ENCODE data around the gene AFDN. TPM values are rescaled to one million over a fixed set of nuclear protein-coding genes. Genes with fewer than 3 reads are reported as not detected.
A peak's percentile ranks its signal among the peaks of the same experiment; 100 is the strongest.

Gene AFDN
- total and polyA plus RNA-seq, 2 experiments from 2014 or later, result 119 to 299 TPM

- Histone ChIP-seq H3K4me3 (no peak overlapping the region), H3K27me3 (no peaks in the 10 kb centered on the region), H3K27ac (peak overlapping the region; percentile 77), H3K4me1 (ENCODE audit: low read depth) (peaks cover 13% of the 10 kb centered on the region), H3K9me3 (ENCODE audit: low read depth) (no peaks in the 10 kb centered on the region), H3K36me3 (peaks cover 35% of the 10 kb centered on the region)
- TF ChIP-seq CTCF (IDR thresholded peaks at IDR 0.05; ENCODE audit: low read depth, low read length), result no peak
- DNase-seq (ENCODE audit: low read depth in 1 of 2, low spot score in 1 of 2), result no peak
These were observed 69.9 kb downstream of the AFDN start for GRCh38 chr6:167896648-167897047.

DNA sequence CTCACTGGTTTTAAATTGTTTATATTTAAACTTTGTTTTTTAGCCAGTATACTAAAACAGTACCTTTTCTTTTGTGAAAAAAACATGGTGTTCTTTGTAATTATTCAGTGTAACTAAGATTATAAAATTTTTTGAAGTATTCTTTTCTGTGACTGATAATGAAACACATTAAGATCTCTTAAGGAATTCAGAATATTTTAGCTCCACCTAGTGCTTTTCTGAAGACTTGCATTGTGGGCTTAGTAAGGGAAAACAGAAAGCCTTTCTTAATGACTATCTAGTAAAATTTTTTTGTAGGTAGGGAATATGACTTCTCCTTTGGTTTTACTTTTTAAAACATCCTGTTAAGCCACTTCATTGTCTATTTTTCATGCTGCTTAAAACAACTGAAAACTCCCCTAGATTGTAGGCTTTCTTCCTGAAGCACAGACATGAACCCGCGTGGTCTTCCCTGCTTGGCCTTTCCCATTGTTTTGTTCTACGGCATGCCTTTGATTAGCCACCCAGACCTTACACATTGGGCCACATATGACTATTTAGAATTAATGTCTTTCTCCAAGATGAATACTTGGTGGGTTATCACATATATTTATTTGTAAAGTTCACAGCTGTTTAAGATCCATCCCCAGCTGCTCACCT, 72.1 kb downstream of the AFDN start:
- H3K36me3 ChIP-seq, result peaks cover 35% of the 10 kb centered on the region
- no peak overlapping the region for H3K4me3 ChIP-seq
- TF ChIP-seq CTCF (IDR thresholded peaks at IDR 0.05; ENCODE audit: low read depth, low read length), result peak; percentile 78
- DNase-seq (ENCODE audit: low read depth in 1 of 2, low spot score in 1 of 2), result peak; percentile 43 to 66
- H3K27me3 ChIP-seq, result no peaks in the 10 kb centered on the region
- H3K27ac ChIP-seq, result no peak overlapping the region
- peaks cover 13% of the 10 kb centered on the region for H3K4me1 ChIP-seq (ENCODE audit: low read depth)
- H3K9me3 ChIP-seq (ENCODE audit: low read depth), result no peaks in the 10 kb centered on the region

DNA sequence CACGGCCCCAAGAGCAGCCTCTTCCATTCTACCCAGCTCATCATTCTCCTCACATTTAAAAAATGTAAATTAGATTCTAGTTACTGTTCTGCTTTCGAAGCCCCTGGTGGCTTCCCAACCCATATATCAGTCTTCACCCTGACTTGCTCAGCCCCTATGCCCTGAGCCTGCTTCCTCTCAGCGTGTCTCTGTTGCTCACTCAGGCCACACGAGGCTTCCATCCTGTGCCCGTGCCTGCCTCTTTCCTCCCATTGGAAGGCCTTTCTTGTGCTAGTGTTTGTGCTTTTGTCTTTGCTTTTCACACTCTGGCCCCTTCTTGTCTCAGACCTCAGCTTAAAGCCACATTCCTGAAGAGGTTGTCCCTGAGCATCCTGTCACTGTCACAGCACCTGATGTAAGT, 78.1 kb downstream of the AFDN start:
- Histone ChIP-seq H3K4me3 (no peak overlapping the region), H3K4me1 (ENCODE audit: low read depth) (no peaks in the 10 kb centered on the region), H3K9me3 (ENCODE audit: low read depth) (no peaks in the 10 kb centered on the region), H3K36me3 (peaks cover 51% of the 10 kb centered on the region), H3K27ac (no peak overlapping the region), H3K27me3 (no peaks in the 10 kb centered on the region)
- TF ChIP-seq CTCF (IDR thresholded peaks at IDR 0.05; ENCODE audit: low read depth, low read length), result no peak
- no peak for DNase-seq (ENCODE audit: low read depth in 1 of 2, low spot score in 1 of 2)

- no peaks in the 10 kb centered on the region for H3K27me3 ChIP-seq
- peaks cover 56% of the 10 kb centered on the region for H3K36me3 ChIP-seq
- H3K27ac ChIP-seq, result peak overlapping the region; percentile 1
- H3K9me3 ChIP-seq (ENCODE audit: low read depth), result no peaks in the 10 kb centered on the region
- DNase-seq (ENCODE audit: low read depth in 1 of 2, low spot score in 1 of 2), result peak; percentile 30 to 74
- H3K4me3 ChIP-seq, result no peak overlapping the region
- TF ChIP-seq CTCF (IDR thresholded peaks at IDR 0.05; ENCODE audit: low read depth, low read length), result no peak
- no peaks in the 10 kb centered on the region for H3K4me1 ChIP-seq (ENCODE audit: low read depth)
These were observed 80.2 kb downstream of the AFDN start for GRCh38 chr6:167906899-167907298.

- H3K27me3 ChIP-seq, result no peaks in the 10 kb centered on the region
- no peak overlapping the region for H3K27ac ChIP-seq
- H3K4me1 ChIP-seq (ENCODE audit: low read depth), result no peaks in the 10 kb centered on the region
- H3K9me3 ChIP-seq (ENCODE audit: low read depth), result no peaks in the 10 kb centered on the region
- no peak overlapping the region for H3K4me3 ChIP-seq
- H3K36me3 ChIP-seq, result peaks cover 54% of the 10 kb centered on the region
- peak; percentile 15 to 44 for DNase-seq (ENCODE audit: low read depth in 1 of 2, low spot score in 1 of 2)
- peak; percentile 55 for TF ChIP-seq CTCF (IDR thresholded peaks at IDR 0.05; ENCODE audit: low read depth, low read length)
These were observed 81.3 kb downstream of the AFDN start for GRCh38 chr6:167907837-167908681.

Measured in cardiac muscle cell (in vitro differentiated cells and primary cell).